GM19455 (cell line): ENCODE results near the gene ZNF341.
"Not testable (repeated sequence)": the region's sequence is repeated elsewhere in the genome, so short reads cannot be mapped to it uniquely, and the experiment has no call there.

Experiments
- ATAC-seq: cut with Tn5 transposase; IDR thresholded peaks from one replicate; pipeline ENCODE4 v1.9.1; 2021; ENCODE audit not compliant: unreplicated experiment

Gene ZNF341

DNA sequence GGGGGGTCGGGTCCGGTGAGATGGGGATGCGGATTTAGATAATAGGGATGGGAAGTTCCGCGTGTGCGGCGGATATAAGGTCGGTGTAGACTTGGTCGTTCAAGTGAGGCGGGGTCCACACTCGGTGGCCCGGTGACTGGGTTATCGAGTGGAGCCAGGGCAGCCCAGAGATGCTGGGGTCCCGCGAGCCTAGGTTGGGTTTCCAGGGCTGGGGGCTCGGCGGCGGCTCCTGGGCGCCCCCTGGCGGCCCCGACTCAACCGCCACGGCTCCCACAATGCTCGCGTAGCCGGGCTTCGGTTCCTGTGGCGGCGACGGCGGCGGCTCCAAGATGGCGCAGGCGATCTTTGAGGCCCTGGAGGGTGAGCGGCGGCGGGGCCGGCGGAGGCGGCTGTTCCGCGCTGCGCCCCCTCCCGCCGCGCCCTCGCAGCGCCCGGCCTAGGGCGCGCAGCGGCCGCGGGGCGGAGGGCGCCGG is at the start of gene ZNF341:
TSS of gene ZNF341 (plus strand) at position 304 of the 473 bp plus-strand sequence. CDS start at position 330, 26 bp downstream.
- peak; percentile 72 for ATAC-seq

DNA sequence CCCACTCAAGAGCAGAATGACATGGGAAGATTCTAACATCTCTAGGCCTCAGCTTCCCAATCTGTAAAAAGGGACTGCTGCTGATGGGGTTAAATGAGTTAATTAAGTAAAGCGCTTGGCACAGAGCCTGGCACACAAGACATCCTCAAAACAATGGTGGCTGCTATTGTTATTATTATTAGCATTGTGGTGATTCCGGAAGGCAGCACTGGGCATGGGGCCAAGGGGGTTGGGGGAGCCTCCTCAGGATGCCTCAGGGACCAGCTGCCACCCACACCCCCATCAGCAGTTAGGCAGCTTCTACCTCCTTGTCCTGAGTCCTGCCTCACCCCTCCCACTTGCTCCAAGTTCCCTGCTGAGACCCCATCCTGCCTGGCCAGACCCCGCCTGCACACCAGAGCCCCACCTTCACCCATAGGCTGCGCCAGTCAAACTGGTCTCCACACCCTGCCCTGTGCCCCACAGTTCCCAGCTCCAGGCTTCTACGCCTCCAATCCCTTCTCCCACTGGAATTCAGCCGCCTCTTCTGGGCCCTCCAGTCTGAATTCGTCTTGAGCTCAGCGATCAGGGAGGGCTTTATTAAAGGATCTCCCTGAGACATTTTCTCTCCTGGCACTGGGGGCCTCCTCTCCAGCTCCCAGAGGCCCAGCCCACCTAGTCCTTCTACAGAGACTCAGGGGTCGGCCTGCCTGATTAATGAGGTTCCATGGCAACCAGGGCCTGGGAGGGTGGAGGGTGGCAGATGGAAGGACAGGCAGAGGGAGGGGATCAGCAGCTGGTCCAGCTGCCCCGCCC is 47.1 kb upstream of the ZNF341 start:
- no peak for ATAC-seq

DNA sequence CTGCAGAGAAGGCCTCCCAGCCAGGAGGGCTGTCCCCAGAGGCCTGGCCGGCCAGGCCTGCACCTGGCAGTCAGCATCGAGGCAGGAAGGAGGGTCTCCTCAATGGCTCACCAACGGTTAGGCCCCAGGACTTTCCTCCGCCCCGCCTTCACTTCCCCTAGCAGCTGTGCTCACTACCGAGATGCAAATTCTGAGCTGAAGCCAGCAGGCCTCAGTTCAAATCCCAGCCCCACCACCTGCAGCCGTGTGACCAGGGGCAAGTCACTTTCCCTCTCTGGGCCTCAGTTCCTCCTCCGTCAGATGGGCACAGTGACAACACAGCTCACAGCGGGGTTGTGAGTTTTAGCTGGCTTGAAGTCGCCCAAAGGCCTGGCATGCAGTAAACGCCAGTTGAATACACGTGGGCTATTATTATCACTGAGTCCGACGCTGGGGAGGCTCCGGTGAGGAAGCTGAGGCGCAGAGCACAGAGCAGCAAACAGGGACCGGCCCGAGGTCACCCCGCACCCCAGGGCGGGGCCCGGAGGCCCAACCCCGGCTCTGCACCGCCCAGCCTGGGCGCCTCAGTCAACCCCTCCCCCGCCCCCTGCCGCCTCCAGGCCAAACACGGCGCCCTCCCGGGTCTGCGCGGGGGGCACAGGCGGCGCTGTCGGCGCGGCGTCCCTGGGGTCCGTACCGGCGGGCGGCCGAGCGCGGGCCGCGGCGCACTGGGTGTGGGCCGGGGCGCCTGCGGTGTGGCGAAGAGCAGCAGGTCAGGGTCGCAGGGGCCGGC is 46.3 kb upstream of the ZNF341 start:
- ATAC-seq: peak; percentile 49

DNA sequence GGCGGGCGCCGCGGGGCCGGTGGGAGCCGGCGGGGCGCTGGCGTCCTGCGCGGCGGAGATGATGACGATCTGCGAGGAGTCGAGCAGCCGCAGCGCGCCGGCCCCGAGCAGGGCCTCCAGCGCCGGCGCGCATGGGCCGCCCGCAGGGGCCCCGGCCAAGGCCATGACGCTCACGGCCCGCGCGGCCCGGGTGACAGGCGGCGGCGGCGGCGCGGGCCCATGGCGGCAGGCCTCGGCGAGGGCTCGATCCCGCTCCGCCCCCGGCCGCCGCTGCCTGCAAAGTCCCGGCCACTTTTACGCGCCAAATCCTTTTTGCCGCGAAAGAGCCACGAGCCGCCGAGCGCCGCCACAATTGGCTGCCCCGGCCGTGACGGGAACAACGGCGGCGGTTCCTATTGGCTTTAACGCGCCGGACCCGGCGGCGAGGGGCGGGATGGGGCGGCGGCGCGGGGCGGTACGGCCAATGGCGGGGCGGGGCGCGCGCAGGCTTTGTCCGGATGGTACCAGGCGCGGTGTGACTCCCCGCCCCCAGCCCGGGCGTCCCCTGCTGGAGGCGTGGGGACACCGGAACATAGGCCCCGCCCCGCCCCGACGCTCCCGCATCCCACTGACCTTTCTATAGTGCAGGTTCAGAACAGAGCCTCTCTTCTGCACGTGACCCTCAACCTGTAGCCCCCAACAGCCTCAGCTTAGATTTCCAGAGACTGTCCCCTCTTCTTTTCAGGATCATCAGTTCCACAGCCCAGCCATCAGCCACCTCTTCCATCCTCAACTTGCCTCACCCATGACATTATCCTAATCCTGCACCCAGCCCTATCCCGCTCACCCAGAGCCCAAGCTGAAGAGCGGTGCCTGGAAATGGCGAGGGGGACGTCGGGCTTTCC is 45.5 kb upstream of the ZNF341 start, which contains the start of gene E2F1:
TSS of gene E2F1 (minus strand) at position 286 of the 884 bp plus-strand sequence. CDS start at position 165, 121 bp downstream.
- ATAC-seq: peak; percentile 90

DNA sequence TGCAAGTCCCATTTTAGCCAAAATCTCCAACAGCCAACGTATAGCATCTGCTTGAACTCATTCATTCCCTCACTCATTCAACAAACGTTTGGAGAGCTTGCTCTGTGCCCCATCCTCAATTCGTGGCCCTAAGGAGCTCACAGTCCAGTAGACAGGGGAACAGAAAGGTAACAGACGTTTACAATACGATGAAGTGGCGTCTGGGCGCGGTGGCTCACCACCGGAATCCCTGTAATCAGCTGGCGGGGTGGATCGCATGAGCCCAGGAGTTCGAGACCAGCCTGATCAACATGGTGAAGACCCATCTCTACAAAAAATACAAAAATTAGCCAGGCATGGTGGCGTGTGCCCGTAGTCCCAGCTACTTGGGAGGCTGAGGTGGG is 44.8 kb upstream of the ZNF341 start:
- no peak for ATAC-seq

DNA sequence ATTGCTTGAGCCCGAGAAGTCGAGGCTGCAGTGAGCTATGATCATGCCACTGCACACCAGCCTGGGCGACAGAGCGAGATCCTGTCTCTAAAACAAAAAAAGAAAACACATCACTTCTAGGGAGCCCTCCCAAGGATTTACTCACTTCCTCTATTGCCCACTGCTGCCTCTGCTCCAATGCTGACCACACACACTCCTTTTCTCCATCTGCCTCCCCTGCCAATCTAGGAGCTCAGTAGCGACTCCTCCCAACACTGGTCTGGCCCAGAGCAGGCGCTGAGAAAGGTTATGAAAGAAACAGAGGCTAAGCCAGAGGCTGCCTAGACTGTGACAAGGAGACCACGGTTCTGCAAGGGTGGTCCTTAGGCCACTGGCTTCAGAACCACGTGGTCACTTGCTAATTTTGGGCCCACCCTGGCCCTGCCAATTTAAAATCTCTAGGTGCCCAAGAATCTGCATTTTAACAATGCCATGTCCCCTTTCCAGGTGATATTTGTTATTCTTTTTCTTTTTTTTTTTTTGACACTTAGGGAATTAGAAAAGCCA is 44.4 kb upstream of the ZNF341 start:
- ATAC-seq: no peak

DNA sequence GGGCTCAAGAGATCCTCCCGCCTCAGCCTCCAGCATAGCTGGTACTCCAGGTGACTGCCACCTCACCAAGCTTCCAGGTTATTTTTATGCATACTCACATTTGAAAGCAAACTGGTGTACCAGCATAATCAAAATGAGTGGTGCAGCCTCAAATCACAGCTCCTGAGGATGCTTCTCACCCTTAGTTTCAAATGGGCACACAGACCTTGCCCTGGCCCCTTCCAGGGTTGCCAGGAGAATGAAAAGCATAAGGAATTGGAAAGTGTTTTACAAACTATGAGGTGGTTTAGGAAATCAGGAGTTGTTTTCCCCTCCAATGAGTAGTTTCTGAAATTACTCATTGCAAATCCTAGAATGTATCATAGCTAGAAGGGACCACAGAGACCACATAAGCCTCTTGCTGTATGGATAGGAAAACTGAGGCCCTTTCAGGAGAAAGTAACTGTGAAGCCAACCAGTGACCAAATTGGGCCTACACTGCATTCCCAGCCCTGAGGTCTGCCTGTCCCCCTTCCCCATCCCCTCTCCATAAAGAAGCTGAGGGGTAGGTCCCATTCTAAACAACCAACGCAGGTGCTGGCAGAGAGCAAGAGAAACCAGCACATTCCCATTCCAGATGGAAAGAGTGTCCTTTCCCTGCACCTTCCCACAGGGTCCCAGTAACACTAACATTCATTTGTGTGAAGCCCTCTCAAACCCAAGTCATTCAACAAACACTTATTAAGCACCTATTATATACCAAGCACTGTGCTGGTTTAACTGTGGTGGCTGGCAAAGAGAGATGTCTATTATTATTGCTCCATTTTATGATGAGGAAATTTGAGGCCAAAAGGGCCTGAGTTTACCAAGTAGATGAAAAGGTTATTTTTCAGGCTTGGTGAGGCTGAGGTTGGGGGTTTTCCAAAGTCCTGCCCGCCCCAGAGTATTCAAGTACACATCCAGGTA is 43.5 kb upstream of the ZNF341 start:
- no peak for ATAC-seq

DNA sequence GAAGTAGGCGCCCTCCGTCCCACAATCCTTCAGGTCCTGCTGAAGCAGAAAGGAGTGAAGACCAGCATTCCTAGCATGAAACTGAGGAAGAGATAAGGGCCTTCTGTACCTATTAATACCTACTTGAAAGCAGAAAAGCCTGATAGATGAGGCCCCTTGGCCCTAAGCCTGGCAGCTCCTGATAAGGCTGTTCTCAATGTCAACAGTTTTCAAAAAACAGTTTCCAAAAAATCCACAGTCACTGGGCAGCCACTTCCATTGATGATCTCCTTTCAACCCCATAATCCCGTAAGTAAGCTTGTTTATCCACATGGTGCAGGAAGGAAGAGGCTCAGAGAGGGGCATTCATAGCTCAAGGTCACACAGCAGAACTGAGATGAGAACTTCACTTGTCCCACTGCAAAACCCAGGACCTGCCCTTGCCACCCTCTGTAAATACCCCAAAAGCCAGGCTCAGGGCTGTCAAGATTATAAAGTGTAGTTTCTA is 42.8 kb upstream of the ZNF341 start:
- ATAC-seq: no peak

DNA sequence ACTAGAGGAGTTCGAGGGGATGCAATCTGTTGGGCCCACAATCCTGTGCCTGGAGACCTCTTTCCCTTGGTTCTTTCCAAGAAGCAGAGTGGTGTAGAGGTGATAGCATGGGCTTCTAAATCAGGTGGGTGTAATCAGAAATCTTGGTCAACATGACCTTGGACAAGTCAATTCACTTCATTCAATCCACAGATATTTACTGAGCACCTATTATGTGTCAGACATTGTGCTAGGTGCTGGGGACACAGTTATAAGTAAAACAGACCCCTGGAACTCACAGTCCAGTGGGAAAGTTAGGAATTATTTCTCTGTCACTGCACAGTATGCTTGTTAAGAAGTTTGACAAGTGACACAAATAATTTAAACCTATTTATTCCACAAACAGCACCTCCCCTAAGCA is 42.3 kb upstream of the ZNF341 start:
- ATAC-seq: no peak

DNA sequence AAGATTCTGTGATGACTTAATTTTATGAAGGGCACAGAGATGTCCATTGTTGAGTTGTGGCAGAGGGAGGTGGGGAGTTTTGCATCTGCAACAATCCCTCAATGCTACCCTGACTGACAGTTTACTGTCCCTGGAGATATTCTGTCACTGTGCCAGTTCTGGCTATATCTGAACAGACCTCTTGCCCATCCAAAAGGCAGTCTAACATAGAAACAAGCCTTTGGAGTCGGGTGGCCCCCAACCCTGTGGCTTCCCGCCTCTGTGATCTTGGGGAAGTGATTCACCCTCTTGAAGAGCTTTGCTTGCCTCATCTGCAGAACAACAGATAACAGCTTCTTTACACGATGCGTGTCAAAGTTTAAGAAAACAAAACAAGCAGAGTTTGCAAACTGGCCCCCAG is 41.8 kb upstream of the ZNF341 start:
- no peak for ATAC-seq

DNA sequence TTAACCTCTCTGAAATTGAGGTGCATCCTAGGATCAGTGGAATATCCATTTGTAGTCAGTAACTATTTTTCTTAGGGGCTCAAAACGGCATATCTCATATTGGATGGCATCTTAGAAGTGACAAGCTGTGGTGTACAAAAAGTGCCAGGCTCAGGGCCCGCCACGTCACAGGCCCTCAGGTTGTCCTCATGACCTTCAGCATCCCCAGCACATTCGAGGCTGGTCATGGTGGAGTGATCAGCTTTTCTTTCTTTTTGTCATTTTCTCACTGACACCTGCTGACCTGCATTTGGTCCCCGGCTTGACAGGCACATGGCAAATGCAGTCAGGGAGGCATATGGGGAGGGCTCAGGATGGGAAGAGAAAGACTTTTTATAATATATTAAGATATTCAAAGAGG is 38.5 kb upstream of the ZNF341 start:
- ATAC-seq: no peak

DNA sequence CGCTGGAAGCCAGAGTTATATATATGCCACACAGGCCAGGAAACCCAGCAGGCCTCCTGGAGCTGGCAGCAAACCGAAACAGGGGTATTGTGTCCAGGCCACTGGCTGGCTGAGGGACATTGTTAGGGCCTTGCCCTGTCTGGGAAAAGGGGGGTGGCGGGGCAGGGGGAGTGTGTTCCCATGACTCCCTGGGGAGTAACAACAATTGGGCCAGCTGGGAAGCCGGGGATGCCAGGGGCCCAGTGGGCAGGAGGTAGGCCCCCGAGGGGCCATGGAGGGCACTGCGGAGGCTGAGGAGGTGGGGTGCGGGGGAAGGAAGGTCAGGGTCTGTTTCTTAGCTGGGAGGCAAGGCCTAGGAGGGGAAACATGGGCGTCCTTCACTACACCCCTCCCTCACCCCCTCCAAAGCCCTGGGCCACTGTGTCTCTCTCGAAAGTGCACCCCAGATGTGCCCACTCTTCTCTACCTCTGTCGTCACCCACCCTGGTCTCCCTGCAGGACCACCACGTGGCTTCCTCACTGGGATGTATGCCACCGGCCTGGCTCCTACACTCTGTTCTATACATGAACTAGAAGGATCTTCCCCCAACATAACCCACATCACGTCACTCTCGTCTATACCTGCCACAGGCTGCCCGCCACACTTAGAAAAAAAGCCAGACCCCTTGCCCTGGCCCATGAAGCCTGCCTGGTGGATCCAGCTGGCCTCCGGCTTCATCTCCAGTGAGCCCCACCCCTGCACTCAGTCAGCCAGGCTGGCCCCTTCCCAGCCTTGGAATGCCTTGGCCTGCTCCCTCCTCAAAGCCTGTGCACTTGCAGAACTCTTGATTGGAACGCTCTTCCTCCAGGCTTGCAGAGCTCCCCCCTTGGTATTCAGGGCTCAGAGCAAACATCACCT is 37.8 kb upstream of the ZNF341 start:
- ATAC-seq: no peak

DNA sequence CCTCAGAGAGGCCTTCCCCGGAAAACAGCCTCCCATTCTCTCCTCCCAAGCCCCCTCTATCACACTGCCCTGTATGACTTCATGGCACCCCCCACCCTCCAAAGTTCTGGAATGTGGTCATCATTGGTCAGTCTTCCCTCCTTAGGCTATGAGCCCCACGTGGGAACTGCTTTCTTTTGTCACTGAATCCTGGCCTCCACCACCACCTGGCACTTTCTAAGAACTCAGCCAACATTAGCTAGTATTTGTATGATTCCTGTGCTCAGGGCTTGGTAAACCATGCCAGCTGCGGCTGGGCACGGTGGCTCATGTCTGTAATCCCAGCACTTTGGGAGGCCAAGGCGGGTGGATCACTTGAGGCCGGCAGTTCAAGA is 37.2 kb upstream of the ZNF341 start:
- ATAC-seq: no peak

DNA sequence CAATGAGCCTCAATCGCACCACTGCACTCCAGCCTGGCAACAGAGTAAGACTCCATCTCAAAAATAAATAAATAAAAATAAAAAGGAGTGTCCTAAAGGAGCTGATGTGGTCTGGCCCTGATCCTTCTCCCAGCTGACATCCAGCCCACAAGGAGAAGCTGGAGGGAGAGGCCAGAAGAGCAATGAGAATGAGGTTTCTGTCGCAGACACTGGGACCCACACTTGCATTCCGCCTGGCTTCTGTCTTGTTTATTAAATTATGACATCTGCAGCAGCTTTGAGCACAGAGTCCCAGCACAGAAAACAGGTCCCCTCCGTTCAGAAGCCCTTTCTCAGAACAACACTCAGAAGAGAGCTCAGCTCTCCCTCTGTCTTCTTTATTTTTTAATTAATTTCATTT is 35.3 kb upstream of the ZNF341 start:
- ATAC-seq: no peak

DNA sequence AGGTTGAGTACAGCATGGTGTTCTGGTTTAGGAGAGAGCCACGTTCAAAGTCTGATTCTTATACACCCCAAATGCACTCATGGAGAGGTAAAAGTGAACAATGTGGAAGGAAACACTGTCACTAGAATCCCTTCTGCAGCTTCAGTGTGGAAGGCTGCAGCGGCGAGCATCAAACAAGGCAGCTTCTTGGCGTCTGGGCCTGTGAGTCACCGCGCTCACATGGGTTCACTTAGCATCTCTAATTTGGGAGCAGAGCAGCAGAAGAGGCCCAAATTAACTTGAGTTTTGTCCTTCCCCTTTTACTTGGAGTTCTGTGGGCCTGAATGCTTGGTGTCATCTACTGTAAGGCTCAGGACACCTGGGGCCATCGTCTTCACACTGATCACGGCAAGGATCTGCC is 34.7 kb upstream of the ZNF341 start:
- no peak for ATAC-seq

DNA sequence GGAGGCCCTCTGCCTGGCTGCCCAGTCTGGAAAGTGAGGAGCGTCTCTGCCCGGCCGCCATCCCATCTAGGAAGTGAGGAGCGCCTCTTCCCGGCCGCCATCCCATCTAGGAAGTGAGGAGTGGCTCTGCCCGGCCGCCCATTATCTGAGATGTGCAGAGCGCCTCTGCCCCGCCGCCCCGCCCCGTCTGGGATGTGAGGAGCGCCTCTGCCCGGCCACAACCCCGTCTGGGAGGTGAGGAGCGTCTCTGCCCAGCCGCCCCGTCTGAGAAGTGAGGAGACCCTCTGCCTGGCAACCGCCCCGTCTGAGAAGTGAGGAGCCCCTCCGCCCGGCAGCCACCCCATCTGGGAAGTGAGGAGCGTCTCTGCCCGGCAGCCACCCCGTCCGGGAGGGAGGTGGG is 32.8 kb upstream of the ZNF341 start:
- ATAC-seq: not testable (repeated sequence)

DNA sequence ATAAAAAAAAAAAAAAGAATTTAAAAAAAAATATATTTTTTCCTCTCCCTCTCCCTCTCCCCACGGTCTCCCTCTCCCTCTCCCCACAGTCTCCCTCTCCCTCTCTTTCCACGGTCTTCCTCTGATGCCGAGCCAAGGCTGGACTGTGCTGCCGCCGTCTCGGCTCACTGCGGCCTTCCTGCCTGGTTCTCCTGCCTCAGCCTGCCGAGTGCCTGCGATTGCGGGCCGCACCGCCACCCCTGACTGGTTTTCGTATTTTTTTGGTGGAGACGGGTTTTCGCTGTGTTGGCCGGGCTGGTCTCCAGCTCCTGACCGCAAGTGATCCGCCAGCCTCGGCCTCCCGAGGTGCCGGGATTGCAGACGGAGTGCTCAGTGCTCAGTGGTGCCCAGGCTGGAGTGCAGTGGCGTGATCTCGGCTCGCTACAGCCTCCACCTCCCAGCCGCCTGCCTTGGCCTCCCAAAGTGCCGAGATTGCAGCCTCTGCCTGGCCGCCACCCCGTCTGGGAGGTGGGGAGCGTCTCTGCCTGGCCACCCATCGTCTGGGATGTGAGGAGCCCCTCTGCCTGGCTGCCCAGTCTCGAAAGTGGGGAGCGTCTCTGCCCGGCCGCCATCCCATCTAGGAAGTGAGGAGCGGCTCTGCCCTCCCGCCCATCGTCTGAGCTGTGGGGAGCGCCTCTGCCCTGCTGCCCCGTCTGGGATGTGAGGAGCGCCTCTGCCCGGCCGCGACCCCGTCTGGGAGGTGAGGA is 30.9 kb upstream of the ZNF341 start:
- not testable (repeated sequence) for ATAC-seq
